Activated naive CD8-positive, alpha-beta T cell (primary cell): ENCODE data around the gene PFN3.
A peak's percentile ranks its signal among the peaks of the same experiment; 100 is the strongest.

Experiments used
- H3K27ac Mint-ChIP-seq: one replicate; pipeline ENCODE4 v1.8.0; 2021; ENCODE audit warnings: mixed read lengths
- H3K27me3 Mint-ChIP-seq: one replicate; pipeline ENCODE4 v1.8.0; 2021; ENCODE audit warnings: mixed read lengths
- H3K36me3 Mint-ChIP-seq: one replicate; pipeline ENCODE4 v1.8.0; 2021; ENCODE audit warnings: mixed read lengths
- H3K4me1 Mint-ChIP-seq: one replicate; pipeline ENCODE4 v1.8.0; 2021; ENCODE audit warnings: low read depth, mixed read lengths
- H3K4me3 Mint-ChIP-seq: one replicate; pipeline ENCODE4 v1.8.0; 2021; ENCODE audit warnings: mild to moderate bottlenecking, mixed read lengths
- H3K9me3 Mint-ChIP-seq: one replicate; pipeline ENCODE4 v1.8.0; 2021; ENCODE audit warnings: low read depth, mixed read lengths

Gene PFN3

GRCh38 chr5:177359451-177359851 is 41.0 kb downstream of the PFN3 start:
- no peaks in the 10 kb centered on the region for H3K9me3 Mint-ChIP-seq
- H3K27me3 Mint-ChIP-seq: no peaks in the 10 kb centered on the region
- no peaks in the 10 kb centered on the region for H3K36me3 Mint-ChIP-seq
- peak overlapping the region; percentile 82 for H3K4me3 Mint-ChIP-seq
- peaks cover 88% of the 10 kb centered on the region for H3K4me1 Mint-ChIP-seq
- H3K27ac Mint-ChIP-seq: peak overlapping the region; percentile 90

GRCh38 chr5:177358370-177358819 is 42.1 kb downstream of the PFN3 start:
- peak overlapping the region; percentile 90 for H3K27ac Mint-ChIP-seq
- no peaks in the 10 kb centered on the region for H3K9me3 Mint-ChIP-seq
- peak overlapping the region; percentile 82 for H3K4me3 Mint-ChIP-seq
- H3K27me3 Mint-ChIP-seq: no peaks in the 10 kb centered on the region
- peaks cover 80% of the 10 kb centered on the region for H3K4me1 Mint-ChIP-seq
- no peaks in the 10 kb centered on the region for H3K36me3 Mint-ChIP-seq

DNA sequence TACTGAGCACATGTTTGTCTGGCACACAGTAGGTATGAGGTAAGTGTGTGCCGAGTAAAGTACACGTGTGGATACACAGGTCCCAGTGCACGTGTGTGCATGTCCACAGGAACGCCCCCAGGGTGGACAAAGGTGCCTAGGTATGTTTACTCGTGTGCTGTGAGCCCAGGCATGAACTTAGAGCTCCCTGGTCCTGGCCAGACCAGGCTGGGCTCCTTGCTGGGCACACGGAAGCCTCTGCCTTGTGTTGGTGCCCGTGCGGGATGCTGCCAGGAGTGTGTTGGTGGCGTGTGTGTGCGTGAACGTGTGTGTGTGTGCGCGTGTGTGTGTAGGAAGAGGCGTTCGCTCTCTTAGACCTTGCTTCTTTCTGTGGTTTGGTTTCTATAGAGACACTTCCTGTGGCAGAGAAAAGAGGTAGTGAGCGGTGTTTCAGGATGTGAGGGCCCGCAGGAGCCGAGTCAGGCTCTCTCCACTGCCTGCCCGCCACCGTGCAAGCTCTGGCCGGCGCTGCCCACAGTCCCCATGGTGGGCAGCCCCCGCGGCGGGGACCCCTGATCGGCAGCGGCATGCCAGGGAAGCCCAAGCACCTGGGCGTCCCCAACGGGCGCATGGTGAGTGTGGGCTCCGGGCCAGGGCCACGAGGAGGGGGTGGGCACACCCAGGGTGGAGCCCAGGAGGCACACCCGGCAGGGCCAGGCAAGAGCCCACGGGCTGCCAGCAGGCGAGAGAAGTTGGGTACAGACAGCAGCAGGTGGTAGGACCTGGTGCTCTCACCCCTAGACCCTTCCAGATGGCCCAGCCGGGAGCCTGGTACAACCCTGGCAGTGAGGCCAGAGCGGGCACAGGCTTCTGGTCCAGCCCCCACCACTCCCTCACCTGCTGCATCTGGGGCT is 42.8 kb downstream of the PFN3 start, which contains the start of gene RGS14:
Gene RGS14 (plus strand): TSS at position 466 of the 893 bp plus-strand sequence. CDS start 101 bp downstream, at position 567.
- no peaks in the 10 kb centered on the region for H3K36me3 Mint-ChIP-seq
- H3K4me1 Mint-ChIP-seq: peaks cover 76% of the 10 kb centered on the region
- peak within 1 kb of the TSS; percentile 92 for H3K27ac Mint-ChIP-seq
- H3K4me3 Mint-ChIP-seq: peak within 1 kb of the TSS; percentile 82
- no peaks in the 10 kb centered on the region for H3K27me3 Mint-ChIP-seq
- H3K9me3 Mint-ChIP-seq: no peaks in the 10 kb centered on the region

DNA sequence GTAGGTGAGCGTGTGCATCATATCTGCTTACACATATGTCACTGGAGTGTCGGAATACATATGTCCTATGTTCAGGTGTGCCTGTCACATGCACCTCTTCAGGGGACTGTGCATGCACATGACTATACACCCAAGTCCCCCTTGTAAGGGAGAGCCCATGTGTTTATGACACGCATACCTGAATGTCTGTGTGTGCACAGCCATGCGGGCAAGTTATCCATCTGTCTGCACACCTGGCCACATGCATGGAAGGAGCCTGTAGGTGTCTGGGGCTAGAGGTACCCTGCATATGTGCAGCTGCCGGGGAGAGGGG is 43.4 kb downstream of the PFN3 start:
- no peaks in the 10 kb centered on the region for H3K9me3 Mint-ChIP-seq
- peak overlapping the region; percentile 82 for H3K4me3 Mint-ChIP-seq
- no peaks in the 10 kb centered on the region for H3K36me3 Mint-ChIP-seq
- peaks cover 71% of the 10 kb centered on the region for H3K4me1 Mint-ChIP-seq
- peak overlapping the region; percentile 92 for H3K27ac Mint-ChIP-seq
- no peaks in the 10 kb centered on the region for H3K27me3 Mint-ChIP-seq

- no peaks in the 10 kb centered on the region for H3K36me3 Mint-ChIP-seq
- H3K4me1 Mint-ChIP-seq: peaks cover 71% of the 10 kb centered on the region
- H3K9me3 Mint-ChIP-seq: no peaks in the 10 kb centered on the region
- peak overlapping the region; percentile 82 for H3K4me3 Mint-ChIP-seq
- peak overlapping the region; percentile 92 for H3K27ac Mint-ChIP-seq
- H3K27me3 Mint-ChIP-seq: no peaks in the 10 kb centered on the region
Observed at GRCh38 chr5:177356746-177357145, 43.7 kb downstream of the PFN3 start.

- no peaks in the 10 kb centered on the region for H3K9me3 Mint-ChIP-seq
- H3K27ac Mint-ChIP-seq: peak overlapping the region; percentile 16
- no peaks in the 10 kb centered on the region for H3K27me3 Mint-ChIP-seq
- peaks cover 65% of the 10 kb centered on the region for H3K4me1 Mint-ChIP-seq
- H3K36me3 Mint-ChIP-seq: no peaks in the 10 kb centered on the region
- no peak overlapping the region for H3K4me3 Mint-ChIP-seq
Observed at GRCh38 chr5:177355868-177356168, 44.6 kb downstream of the PFN3 start.

GRCh38 chr5:177355162-177355867 is 45.1 kb downstream of the PFN3 start:
- H3K4me1 Mint-ChIP-seq: peaks cover 67% of the 10 kb centered on the region
- H3K9me3 Mint-ChIP-seq: no peaks in the 10 kb centered on the region
- no peaks in the 10 kb centered on the region for H3K27me3 Mint-ChIP-seq
- H3K36me3 Mint-ChIP-seq: no peaks in the 10 kb centered on the region
- H3K27ac Mint-ChIP-seq: peak overlapping the region; percentile 16
- H3K4me3 Mint-ChIP-seq: no peak overlapping the region

DNA sequence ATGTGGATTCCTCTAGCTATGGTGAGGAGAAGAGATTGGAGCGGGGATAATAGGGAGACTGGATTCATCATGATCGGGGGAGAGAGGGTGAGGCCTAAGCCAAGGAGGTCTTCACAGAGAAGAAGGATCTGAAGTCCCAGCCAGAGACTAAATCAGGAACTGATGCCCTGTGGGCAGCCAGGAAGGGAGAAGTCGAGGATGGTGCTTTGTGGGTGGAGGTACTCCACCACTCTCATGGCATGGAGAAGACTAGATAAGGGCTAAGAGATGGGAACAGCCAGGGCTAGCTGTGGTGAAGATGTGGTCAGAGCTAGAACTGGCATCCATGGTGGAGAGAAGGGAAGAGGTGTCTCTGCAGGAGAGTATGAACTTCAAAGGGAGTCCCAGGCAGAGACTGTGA is 45.8 kb downstream of the PFN3 start:
- H3K9me3 Mint-ChIP-seq: no peaks in the 10 kb centered on the region
- no peaks in the 10 kb centered on the region for H3K36me3 Mint-ChIP-seq
- H3K4me3 Mint-ChIP-seq: no peak overlapping the region
- H3K4me1 Mint-ChIP-seq: peaks cover 67% of the 10 kb centered on the region
- H3K27ac Mint-ChIP-seq: peak overlapping the region; percentile 13
- no peaks in the 10 kb centered on the region for H3K27me3 Mint-ChIP-seq

DNA sequence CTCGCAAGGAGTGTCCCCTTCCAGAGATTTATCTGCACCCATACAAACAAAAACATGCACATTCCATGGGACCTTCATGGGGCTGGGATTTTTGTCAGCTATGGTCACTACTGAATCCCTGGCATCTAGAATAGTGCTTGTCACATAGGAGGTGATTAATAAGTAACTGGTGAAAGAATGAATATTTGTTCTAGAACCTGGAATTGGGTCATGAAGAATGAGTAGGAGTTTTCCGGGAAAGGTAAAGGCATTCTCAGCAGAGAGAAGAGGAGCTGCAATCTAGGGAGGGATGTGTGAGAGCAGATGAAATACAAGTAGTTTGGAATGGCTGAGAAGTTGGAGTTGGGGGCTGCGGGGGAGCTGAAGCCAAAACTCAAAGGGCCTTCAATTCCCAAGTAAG is 46.2 kb downstream of the PFN3 start:
- Mint-ChIP-seq H3K4me3 (no peak overlapping the region), H3K27me3 (no peaks in the 10 kb centered on the region), H3K9me3 (no peaks in the 10 kb centered on the region), H3K27ac (no peak overlapping the region), H3K36me3 (no peaks in the 10 kb centered on the region), H3K4me1 (peaks cover 67% of the 10 kb centered on the region)

DNA sequence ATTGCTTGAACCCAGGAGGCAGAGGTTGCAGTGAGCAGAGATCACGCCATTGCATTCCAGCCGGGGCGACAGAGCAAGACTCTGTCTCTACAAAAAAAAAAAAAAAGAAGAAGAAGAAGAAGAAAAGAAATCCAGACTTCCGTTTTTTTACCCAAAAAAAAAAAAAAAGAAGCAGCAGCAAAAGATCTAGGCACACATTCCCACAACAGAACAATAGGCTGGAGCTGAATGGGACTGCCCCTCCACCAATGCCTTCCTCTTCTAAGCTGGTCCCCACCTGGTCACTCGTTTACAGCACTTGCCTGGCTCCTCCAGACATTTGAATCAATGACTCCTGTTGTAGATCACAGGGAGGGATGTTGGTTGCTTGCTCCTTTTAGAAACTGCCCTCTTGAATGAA is 47.4 kb downstream of the PFN3 start:
- Mint-ChIP-seq H3K36me3 (no peaks in the 10 kb centered on the region), H3K27ac (peak overlapping the region; percentile 64), H3K4me3 (no peak overlapping the region), H3K9me3 (no peaks in the 10 kb centered on the region), H3K27me3 (no peaks in the 10 kb centered on the region), H3K4me1 (peaks cover 65% of the 10 kb centered on the region)

DNA sequence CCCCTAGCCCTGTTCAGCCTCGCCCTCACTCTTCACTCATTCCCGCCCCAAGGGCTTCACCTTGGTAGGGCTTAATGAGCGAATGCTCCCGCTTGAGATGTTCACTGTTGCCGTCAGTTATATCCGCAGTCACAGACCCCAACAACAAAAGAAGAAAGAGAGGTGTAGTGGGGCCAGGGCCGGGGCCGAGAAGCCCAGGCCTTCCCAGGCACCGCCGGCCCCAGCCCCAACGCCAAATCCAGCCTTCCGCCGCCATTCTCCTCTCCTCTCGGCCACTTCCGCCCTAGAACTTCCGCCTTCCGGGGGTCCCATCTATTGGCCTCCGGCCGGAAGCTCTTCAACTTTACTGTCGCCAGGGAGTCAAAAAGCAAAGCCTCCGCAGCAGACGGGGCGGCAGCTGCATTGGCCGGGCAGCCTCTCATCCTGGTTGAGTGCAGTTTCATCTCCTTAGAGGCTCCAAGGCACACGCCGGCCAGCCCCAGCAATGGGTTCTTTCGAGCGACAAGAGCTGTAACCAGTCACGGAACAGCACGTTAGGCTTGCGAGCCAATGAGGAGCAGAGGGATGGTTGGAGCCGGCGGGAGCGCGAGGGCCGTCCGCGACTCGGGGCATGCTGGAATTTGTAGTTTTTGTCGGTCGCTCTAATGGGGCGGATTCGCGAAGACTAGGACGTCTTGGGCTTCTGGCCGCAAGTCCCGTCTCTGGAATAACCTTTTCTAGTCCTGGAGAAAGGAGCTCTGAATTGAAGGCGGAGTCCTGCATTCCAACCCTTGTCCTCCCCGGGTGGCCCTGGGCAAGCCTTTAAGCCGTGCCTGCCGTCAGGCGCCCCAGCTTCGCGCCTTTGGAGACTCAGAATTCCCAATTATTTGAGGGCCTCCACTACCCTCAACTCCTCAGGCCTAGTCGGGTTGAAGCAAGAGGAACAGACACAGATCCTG is 48.8 kb downstream of the PFN3 start, which contains the start of gene LMAN2:
Gene LMAN2 (minus strand): TSS at position 277 of the 938 bp plus-strand sequence. CDS start 21 bp downstream, at position 256.
- Mint-ChIP-seq H3K27ac (peak within 1 kb of the TSS; percentile 100), H3K27me3 (no peaks in the 10 kb centered on the region), H3K4me1 (peaks cover 64% of the 10 kb centered on the region), H3K9me3 (no peaks in the 10 kb centered on the region), H3K4me3 (peak within 1 kb of the TSS; percentile 98), H3K36me3 (no peaks in the 10 kb centered on the region)

DNA sequence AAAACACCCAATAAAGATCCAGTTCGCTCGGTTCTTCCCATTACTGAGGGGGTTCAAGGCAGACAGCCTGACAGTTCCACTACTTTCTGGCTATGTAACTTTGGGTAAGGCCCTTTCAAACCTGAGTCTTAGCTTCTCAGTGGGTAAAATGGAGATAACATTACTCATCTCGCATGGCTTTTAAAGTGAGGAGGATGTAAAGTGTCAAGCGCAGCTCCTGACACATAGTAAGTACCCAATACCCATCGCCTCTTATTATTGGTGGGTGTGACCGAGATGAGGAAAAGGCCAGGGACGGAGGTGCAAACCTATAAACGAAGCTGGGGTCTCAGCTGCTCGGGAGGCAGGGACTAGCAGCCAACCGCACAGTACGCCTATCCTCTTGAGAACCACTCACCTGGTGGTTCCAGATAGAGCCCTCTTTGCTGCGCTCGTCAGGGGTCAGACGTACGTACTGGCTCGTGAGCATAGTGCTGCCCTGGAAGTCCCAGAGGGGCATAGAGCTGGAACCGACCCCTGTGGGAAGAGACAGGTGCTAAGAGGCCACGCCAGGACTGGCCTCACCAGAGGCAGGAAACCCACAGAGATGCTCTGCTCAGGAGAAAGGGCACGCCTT is 49.6 kb downstream of the PFN3 start:
- Mint-ChIP-seq H3K27me3 (no peaks in the 10 kb centered on the region), H3K4me1 (peaks cover 63% of the 10 kb centered on the region), H3K36me3 (no peaks in the 10 kb centered on the region)

More for the DNA sequence above, 49.6 kb downstream of the PFN3 start:
- peak overlapping the region; percentile 98 for H3K4me3 Mint-ChIP-seq
- H3K9me3 Mint-ChIP-seq: no peaks in the 10 kb centered on the region
- H3K27ac Mint-ChIP-seq: peak overlapping the region; percentile 100
